Upper lobe of left lung (tissue), 6 donors: Measurements from ENCODE around the gene CEP55. TPM values are rescaled to one million over a fixed set of nuclear protein-coding genes. Genes with fewer than 3 reads are reported as not detected.

Experiments used
- ATAC-seq, 2 donors: fragments of 200-7000 bp; cut with Tn5 transposase; one replicate each; pipeline ENCODE4 v1.9.1; 2022; ENCODE audit warnings: mild to moderate bottlenecking in 2 of 2, moderate library complexity in 2 of 2; ENCODE audit not compliant: low FRiP score in 2 of 2
- DNase-seq, 2 donors: peaks; one replicate each; pipeline ENCODE4 v3.0.0-alpha.2; 2019 to 2020
- H3K27ac ChIP-seq, 4 donors: fragments of 200-600 bp; sonication (generic); one replicate each; pipeline ENCODE4 v1.5.1; 2016 to 2019
- H3K27me3 ChIP-seq, 4 donors: fragments of 200-600 bp; sonication (generic); one replicate each; pipeline ENCODE4 v1.5.1; 2017 to 2019
- H3K36me3 ChIP-seq, 4 donors: fragments of 200-600 bp; sonication (generic); one replicate each; pipeline ENCODE4 v1.5.1; 2016 to 2019
- H3K4me1 ChIP-seq, 4 donors: fragments of 200-600 bp; sonication (generic); one replicate each; pipeline ENCODE4 v1.5.1; 2018 to 2019
- H3K4me3 ChIP-seq, 4 donors: fragments of 200-600 bp; sonication (generic); one replicate each; pipeline ENCODE4 v1.5.1; 2017 to 2019; ENCODE audit warnings: mild to moderate bottlenecking in 2 of 4, moderate library complexity in 1 of 4
- H3K9me3 ChIP-seq, 4 donors: fragments of 200-600 bp; sonication (generic); one replicate each; pipeline ENCODE4 v1.5.1; 2018 to 2019
- CTCF ChIP-seq, 6 experiments: fragments of 450-650 bp in 4 of 6; fragments of 200-600 bp in 2 of 6; sonication (generic) in 2 of 6; IDR thresholded peaks; one replicate each; pipeline ENCODE4 v1.5.1; 2016 to 2019; ENCODE audit warnings: antibody characterized with exemption in 6 of 6
- EP300 ChIP-seq, 4 donors: sonication (generic); formaldehyde crosslinking; IDR thresholded peaks; one replicate each; pipeline ENCODE4 v1.5.1; 2017; ENCODE audit warnings: antibody characterized with exemption in 4 of 4, control low read depth in 2 of 4
- POLR2A ChIP-seq, 4 donors: fragments of 450-650 bp; IDR thresholded peaks; one replicate each; pipeline ENCODE4 v1.5.1; 2016 to 2017; ENCODE audit warnings: antibody characterized with exemption in 4 of 4, mild to moderate bottlenecking in 2 of 4
- POLR2AphosphoS5 ChIP-seq, 2 donors: sonication (generic); formaldehyde crosslinking; IDR thresholded peaks; one replicate each; pipeline ENCODE4 v1.5.1; 2017; ENCODE audit warnings: antibody characterized with exemption in 2 of 2
- WGBS, 2 donors: methylation state at CpG; one replicate each; pipeline ENCODE4 v1.1.5; 2017 to 2018; 5-methylcytosine and 5-hydroxymethylcytosine counted together
- total RNA-seq, 6 donors: library from RNA; depleted of rRNA in 4 of 6; stranded (reverse); fragments of >200 nt in 4 of 6; gene quantifications; one replicate each; pipeline versions ENCODE4 v1.1.0 to v1.2.1, GENCODE V29; 2016 to 2021
- donor health status: DM: no; HTN: no; CAD: no; lungs with moderate emphysema.
- donor health status: DM: no; HTN: yes; CAD: no; lungs with severe emphysema.

CEP55 gene
- 1 to 10 TPM in 5 of 6 donors, not detected in 1; 1.3 to 3.3 (median 2.3) TPM for total RNA-seq

- DNase-seq, result peak; percentile 97 to 100
- ATAC-seq, result peak; percentile 99 to 100
- Histone ChIP-seq H3K27me3 (no peaks in the 10 kb centered on the region), H3K36me3 (no peaks in the 10 kb centered on the region), H3K9me3 (no peaks in the 10 kb centered on the region), H3K4me3 (peak within 1 kb of the TSS; percentile 47 to 74 (median 65)), H3K27ac (peak within 1 kb of the TSS in 3 of 4 donors; percentile 36 to 72 (median 60)), H3K4me1 (peaks cover 0 to 14% (median 11%) of the 10 kb centered on the region in 4 donors)
- TF ChIP-seq EP300 (IDR thresholded peaks at IDR 0.05), result no peak
- peak in 1 of 2 donors; percentile 66 for TF ChIP-seq POLR2AphosphoS5 (IDR thresholded peaks at IDR 0.05)
- TF ChIP-seq POLR2A (IDR thresholded peaks at IDR 0.05), result peak in 2 of 4 donors; percentile 17 to 32
- TF ChIP-seq CTCF (IDR thresholded peaks at IDR 0.05), result no peak
- WGBS, 2 donors, result 1 to 3% methylated on average over 27 to 37 of the region's 68 CpGs
Measured at GRCh38 chr10:93496322-93497041, at the start of gene CEP55. CEP55 (plus strand) TSS chr10:93496612; CDS start chr10:93500052, 3,440 bp downstream.

GRCh38 chr10:93447019-93447418, 49.4 kb upstream of the CEP55 start:
- peaks cover 33 to 50% (median 35%) of the 10 kb centered on the region in 4 donors for H3K4me1 ChIP-seq
- H3K4me3 ChIP-seq, result no peak overlapping the region
- WGBS, 2 donors, result 58 to 69% methylated on average over 6 of the region's 6 CpGs
- no peak for DNase-seq
- no peak for ATAC-seq
- no peaks in the 10 kb centered on the region for H3K9me3 ChIP-seq
- TF ChIP-seq POLR2A (IDR thresholded peaks at IDR 0.05), result no peak
- TF ChIP-seq POLR2AphosphoS5 (IDR thresholded peaks at IDR 0.05), result no peak
- TF ChIP-seq CTCF (IDR thresholded peaks at IDR 0.05), result no peak
- TF ChIP-seq EP300 (IDR thresholded peaks at IDR 0.05), result no peak
- peak overlapping the region in 3 of 4 donors; percentile 61 to 97 (median 70) for H3K27ac ChIP-seq
- no peaks in the 10 kb centered on the region for H3K27me3 ChIP-seq
- peaks cover 0 to 13% (median 3%) of the 10 kb centered on the region in 4 donors for H3K36me3 ChIP-seq

- DNase-seq, result no peak
- no peak overlapping the region for H3K27ac ChIP-seq
- WGBS, 2 donors, result 53 to 68% methylated on average over 3 of the region's 3 CpGs
- TF ChIP-seq CTCF (IDR thresholded peaks at IDR 0.05) (no peak), POLR2AphosphoS5 (IDR thresholded peaks at IDR 0.05) (no peak), POLR2A (IDR thresholded peaks at IDR 0.05) (no peak), EP300 (IDR thresholded peaks at IDR 0.05) (no peak)
- H3K36me3 ChIP-seq, result peaks cover 0 to 13% (median 3%) of the 10 kb centered on the region in 4 donors
- H3K27me3 ChIP-seq, result no peaks in the 10 kb centered on the region
- no peak for ATAC-seq
- H3K4me3 ChIP-seq, result no peak overlapping the region
- H3K4me1 ChIP-seq, result peaks cover 25 to 46% (median 26%) of the 10 kb centered on the region in 4 donors
- H3K9me3 ChIP-seq, result no peaks in the 10 kb centered on the region
Measured at GRCh38 chr10:93447970-93448369, 48.4 kb upstream of the CEP55 start.

- H3K4me3 ChIP-seq, result no peak overlapping the region
- DNase-seq (no peak), ATAC-seq (no peak)
- H3K9me3 ChIP-seq, result no peaks in the 10 kb centered on the region
- 75 to 78% methylated on average over 7 of the region's 7 CpGs for WGBS, 2 donors
- peaks cover 1 to 18% (median 4%) of the 10 kb centered on the region in 4 donors for H3K4me1 ChIP-seq
- H3K36me3 ChIP-seq, result peaks cover 0 to 18% (median 7%) of the 10 kb centered on the region in 4 donors
- no peaks in the 10 kb centered on the region for H3K27me3 ChIP-seq
- H3K27ac ChIP-seq, result peak overlapping the region in 1 of 4 donors; percentile 41
- TF ChIP-seq EP300 (IDR thresholded peaks at IDR 0.05), result no peak
- TF ChIP-seq CTCF (IDR thresholded peaks at IDR 0.05), result no peak
- TF ChIP-seq POLR2AphosphoS5 (IDR thresholded peaks at IDR 0.05), result no peak
- no peak for TF ChIP-seq POLR2A (IDR thresholded peaks at IDR 0.05)
Measured at GRCh38 chr10:93451244-93451947, 45.0 kb upstream of the CEP55 start.
